ENCODE data around the gene CNIH2.

The CNIH2 gene

DNA sequence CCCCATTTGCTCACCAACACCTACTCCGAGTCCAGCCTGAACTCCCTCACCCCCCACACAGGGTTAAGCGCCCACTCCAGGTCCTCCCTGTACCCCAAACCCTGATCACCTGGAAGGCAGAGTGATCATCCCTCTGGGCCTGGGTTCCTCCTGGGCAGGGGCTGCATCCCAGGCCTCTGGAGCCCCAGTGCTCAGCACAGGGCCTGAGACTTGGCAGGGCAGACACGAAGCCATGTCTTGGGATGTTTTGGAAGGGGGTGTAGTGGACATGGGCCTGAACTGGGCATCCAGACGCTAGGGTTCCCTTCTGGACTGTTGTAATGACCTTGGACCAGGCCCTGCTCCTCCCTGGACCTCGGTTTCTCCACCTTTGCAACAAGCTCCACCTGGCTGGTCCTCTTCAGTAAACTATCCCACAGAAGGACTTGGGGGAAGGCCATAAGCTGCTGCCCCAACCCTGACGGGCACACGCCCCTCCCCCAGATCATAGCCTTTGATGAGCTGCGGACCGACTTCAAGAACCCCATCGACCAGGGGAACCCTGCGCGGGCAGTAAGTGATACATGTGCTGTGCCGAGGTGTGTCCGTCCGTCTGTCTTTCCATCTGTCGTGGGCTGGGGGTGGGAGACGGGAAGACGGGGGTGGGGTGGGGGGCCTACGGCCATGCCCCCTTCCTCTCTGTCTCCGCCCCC, 3.9 kb downstream of the CNIH2 start:
- TF ChIP-seq, protein P1, sequence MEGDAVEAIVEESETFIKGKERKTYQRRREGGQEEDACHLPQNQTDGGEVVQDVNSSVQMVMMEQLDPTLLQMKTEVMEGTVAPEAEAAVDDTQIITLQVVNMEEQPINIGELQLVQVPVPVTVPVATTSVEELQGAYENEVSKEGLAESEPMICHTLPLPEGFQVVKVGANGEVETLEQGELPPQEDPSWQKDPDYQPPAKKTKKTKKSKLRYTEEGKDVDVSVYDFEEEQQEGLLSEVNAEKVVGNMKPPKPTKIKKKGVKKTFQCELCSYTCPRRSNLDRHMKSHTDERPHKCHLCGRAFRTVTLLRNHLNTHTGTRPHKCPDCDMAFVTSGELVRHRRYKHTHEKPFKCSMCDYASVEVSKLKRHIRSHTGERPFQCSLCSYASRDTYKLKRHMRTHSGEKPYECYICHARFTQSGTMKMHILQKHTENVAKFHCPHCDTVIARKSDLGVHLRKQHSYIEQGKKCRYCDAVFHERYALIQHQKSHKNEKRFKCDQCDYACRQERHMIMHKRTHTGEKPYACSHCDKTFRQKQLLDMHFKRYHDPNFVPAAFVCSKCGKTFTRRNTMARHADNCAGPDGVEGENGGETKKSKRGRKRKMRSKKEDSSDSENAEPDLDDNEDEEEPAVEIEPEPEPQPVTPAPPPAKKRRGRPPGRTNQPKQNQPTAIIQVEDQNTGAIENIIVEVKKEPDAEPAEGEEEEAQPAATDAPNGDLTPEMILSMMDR (conservative IDR thresholded peaks at IDR 0.05; ENCODE audit: low read depth, low read length) = no peak
- H3K4me3 ChIP-seq (ENCODE audit: low read length) = no peak overlapping the region
- DNase-seq (ENCODE audit: low read depth) = no peak

- no peak overlapping the region for H3K4me3 ChIP-seq (ENCODE audit: low read length)
- DNase-seq (ENCODE audit: low read depth) = peak; percentile 76
- TF ChIP-seq, protein P1 (conservative IDR thresholded peaks at IDR 0.05; ENCODE audit: low read depth, low read length) = peak; percentile 93
These were observed 4.8 kb downstream of the CNIH2 start for GRCh38 chr11:66282468-66283455.

DNA sequence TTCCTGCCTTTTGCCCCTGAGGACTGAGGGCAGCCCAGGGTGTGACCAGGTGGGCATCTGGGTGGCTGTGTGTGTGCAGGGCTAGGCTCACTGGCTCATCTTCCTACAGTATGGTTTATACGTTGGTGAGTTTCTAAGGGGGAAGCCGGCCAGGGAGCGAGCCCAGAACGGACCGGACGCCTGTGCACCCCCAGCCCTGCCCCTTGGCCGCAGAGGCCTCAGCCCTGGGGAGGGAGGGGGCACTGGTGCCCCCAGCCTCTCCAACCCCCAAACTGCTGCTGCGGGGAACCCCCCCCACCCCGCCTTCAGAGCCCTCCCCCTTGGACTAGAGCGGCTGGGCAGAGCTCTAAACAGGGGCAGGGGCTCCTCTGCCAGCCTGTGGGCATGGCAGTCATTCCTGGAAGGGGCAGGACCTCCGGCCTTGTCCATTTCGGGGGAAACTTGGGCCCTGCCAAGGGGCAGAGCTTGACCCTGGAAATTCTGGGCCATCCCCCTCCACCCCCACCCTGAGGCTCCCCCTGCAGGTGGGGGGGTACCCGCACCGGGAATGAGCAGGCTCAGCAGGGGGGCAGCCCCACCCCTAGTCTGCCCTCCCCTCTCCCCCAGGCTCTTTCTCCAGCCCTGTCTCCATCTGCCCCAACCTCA, 5.6 kb downstream of the CNIH2 start:
- no peak overlapping the region for H3K4me3 ChIP-seq (ENCODE audit: low read length)
- TF ChIP-seq, protein P1 (conservative IDR thresholded peaks at IDR 0.05; ENCODE audit: low read depth, low read length) = no peak
- DNase-seq (ENCODE audit: low read depth) = no peak

- no peak for DNase-seq (ENCODE audit: low read depth)
- TF ChIP-seq, protein P1 (conservative IDR thresholded peaks at IDR 0.05; ENCODE audit: low read depth, low read length) = no peak
- no peak overlapping the region for H3K4me3 ChIP-seq (ENCODE audit: low read length)
These were observed 6.6 kb downstream of the CNIH2 start for GRCh38 chr11:66284526-66285078.

GRCh38 chr11:66285250-66285947, 7.4 kb downstream of the CNIH2 start:
- TF ChIP-seq, protein P1 (conservative IDR thresholded peaks at IDR 0.05; ENCODE audit: low read depth, low read length) = no peak
- DNase-seq (ENCODE audit: low read depth) = no peak
- H3K4me3 ChIP-seq (ENCODE audit: low read length) = no peak overlapping the region

- TF ChIP-seq, protein P1 (conservative IDR thresholded peaks at IDR 0.05; ENCODE audit: low read depth, low read length) = no peak
These were observed 8.7 kb downstream of the CNIH2 start for GRCh38 chr11:66286699-66287098.

More at GRCh38 chr11:66286699-66287098, 8.7 kb downstream of the CNIH2 start:
- DNase-seq (ENCODE audit: low read depth) = no peak
- no peak overlapping the region for H3K4me3 ChIP-seq (ENCODE audit: low read length)
